GM15510 (cell line): ENCODE results near the gene TEKT2.

ENCODE experiments used
- POLR2A ChIP-seq: IDR thresholded peaks from 3 replicates; pipeline ENCODE4 v1.6.1; 2011; ENCODE audit warnings: borderline replicate concordance; ENCODE audit not compliant: insufficient read length; ENCODE audit errors: extremely low read depth

TEKT2 gene, protein sequence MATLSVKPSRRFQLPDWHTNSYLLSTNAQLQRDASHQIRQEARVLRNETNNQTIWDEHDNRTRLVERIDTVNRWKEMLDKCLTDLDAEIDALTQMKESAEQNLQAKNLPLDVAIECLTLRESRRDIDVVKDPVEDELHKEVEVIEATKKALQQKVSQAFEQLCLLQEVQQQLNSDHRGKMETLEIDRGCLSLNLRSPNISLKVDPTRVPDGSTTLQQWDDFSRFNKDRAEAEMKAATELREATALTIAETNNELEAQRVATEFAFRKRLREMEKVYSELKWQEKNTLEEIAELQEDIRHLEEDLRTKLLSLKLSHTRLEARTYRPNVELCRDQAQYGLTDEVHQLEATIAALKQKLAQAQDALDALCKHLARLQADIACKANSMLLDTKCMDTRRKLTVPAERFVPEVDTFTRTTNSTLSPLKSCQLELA

DNA sequence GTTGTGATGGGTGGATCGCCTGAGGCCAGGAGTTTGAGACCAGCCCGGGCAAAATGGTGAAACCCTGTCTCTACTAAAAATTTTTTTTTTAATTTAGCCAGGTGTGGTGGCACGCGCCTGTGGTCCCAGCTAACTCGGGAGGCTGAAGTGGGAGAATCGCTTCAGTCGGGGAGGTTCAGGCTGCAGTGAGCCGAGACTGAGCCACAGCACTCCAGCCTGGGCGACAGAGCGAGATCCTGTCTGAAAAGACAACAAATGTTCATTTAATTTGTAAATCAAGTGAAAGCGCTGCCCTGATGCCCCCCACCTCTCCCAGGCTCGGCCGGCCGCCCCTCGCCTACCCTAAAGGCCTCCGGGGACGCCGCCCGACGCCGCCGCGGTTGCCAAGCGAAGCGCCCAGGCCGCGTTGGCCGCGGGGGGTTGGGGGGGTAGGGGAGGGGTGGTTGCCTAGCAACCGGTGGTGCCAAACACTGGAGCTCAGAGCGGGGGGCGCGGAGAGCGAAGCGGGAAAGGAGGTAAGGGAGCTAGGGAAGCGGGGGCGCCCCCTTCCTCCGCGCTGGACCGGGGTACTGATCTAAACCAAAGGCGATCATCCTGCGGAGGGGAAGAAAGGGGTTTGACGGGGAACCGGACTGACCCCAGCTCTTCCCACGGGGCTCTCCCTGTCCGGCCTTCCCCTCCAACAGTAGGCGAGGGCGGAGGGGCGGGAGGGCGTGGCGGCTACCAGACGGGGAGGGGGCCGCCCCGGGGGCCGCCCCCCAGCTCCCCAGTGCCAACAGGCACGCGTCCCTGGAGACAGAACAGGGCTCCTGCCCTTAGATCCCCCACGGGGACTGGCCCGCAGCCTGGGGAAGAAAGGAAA is at the start of gene TEKT2:
Gene TEKT2, plus strand, starts transcription at position 460 of the 862 bp plus-strand sequence. CDS start 828 bp downstream, outside the sequence.
- TF ChIP-seq POLR2A = no peak

DNA sequence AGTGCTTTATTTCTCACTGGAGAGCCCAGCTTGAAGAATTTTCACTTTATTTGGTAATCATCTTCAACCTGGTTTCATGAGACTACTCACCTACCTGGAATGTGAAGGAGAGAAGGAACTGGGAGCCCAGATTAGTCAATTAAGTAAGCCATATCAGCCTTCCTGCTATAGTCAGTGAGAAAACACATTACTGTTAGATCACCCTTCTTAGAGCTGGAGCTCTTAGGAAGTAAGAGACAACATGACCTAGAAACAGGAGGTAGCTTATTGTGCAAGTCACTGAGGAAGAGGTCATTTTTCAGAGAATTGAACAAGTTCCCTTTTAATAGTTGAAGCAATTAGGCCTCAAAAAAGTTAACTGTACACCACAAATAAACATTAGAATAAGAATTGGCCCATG is 49.2 kb upstream of the TEKT2 start:
- TF ChIP-seq POLR2A = no peak

DNA sequence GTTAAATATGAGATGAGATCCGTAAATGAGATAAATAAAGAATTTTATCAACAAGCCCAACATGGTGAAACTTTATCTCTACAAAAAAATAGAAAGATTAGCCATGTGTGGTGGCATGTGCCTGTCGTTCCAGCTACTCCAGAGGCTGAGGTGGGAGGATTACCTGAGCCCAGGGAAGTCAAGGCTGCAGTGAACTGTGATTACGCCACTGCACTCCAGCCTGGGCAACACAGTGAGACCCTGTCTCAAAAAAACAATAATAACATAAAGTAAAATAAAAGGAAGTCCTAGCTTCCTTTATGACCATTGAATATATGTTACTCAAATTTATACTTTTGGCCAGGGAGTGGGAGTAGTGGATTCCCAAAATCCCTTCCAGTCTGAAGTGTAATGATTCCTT is 48.7 kb upstream of the TEKT2 start:
- no peak for TF ChIP-seq POLR2A

DNA sequence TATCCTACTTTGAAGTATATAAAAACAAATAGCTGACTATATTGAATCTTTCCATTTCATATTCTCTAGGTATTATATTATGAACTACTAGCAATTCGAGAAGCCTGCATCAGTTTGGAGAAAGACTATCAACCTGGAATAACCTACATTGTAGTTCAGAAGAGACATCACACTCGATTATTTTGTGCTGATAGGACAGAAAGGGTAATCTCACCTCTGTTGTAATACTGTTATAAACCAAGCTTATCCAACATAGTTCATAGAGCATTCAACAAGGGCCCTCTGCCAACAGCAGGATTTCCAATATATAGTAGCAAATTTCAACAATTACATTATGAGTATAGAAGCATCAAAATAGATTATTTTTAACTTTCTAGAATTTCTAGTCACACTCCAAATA is 43.7 kb upstream of the TEKT2 start:
- no peak for TF ChIP-seq POLR2A

DNA sequence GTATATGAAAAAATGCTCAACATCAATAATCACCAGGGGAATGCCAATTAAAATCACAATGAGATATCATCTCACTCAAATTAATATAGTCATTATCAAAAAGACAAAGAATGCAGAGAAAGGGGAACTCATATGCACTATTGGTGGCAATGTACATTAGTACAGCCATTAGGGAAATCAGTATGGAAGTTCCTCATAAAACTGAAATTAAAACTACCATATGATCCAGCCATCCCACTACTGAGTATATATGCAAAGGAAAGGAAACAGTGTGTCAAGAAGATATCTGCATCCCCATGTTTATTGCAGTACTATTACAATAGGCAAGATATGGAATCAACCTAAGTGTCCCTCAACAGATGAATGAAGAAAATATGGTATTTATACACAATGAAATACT is 32.1 kb upstream of the TEKT2 start:
- no peak for TF ChIP-seq POLR2A

DNA sequence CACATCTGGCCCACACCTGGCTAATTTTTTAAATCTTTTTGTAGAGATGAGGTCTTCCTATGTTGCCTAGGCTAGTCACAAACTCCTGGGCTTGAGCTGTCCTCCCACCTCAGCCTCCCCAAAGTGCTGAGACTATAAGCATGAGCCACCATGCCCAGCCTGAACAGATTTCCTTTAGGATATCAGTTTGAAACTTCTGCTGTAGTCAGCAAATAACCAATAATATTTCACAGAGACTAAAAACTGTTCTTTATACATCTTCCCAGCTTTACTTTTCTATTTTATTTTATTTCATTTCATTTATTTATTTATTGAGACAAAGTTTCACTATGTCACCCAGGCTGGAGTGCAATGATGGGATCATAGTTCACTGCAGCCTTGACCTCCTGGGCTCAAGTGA is 29.9 kb upstream of the TEKT2 start:
- no peak for TF ChIP-seq POLR2A

DNA sequence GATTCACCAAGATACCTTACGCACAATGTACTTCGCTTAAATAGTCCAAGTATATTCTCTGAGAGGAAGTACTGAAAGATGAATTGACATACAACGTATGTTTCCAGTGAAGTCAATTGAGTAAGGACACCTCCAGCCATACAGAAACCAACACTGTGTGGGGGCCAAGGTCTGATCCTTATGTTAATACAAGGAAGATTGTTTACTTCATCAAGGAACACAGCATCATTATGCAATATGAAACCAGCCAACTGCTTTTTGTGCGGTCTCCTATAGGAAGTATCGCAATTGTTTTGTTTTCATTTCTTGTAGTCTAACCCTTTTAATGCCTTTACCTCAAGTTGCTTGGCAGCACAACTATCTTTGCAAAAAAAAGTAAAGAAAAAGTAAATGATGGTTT is 28.2 kb upstream of the TEKT2 start:
- no peak for TF ChIP-seq POLR2A

DNA sequence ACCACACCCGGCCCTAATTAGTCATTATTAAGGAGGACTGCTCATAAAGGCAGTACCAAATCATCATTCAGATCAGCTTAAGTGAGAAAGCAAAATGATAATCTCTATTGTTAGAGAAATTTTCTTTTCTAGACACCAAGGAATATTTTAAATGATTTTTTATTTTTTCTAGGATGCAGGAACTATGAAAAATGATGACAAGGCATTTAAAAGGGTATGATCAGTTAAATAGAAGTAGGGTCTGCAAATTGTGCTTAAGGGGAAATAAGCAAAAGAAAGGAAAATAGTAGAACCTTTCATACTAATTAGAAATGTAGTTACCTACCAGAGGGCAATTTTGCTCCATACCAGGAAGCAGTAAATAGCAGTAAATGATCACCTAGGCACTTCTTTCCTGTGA is 21.6 kb upstream of the TEKT2 start:
- no peak for TF ChIP-seq POLR2A

DNA sequence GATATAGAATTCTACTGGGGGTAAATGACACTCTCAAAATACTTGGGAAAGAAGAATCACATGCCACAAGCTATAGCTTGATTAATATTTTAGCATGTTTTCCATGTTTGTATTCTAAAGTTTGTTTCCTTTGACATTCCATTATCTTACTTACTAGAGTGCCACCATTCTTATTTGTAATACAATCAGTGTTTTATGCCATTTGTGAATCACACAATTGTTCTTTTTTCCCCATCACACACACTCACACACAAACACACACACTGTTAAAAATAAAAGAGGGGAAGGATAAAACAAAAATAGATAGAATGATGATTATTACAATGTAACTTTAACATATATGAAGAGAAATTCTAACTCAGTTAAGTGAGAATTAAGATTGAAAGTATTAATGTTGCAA is 16.0 kb upstream of the TEKT2 start:
- TF ChIP-seq POLR2A = no peak

DNA sequence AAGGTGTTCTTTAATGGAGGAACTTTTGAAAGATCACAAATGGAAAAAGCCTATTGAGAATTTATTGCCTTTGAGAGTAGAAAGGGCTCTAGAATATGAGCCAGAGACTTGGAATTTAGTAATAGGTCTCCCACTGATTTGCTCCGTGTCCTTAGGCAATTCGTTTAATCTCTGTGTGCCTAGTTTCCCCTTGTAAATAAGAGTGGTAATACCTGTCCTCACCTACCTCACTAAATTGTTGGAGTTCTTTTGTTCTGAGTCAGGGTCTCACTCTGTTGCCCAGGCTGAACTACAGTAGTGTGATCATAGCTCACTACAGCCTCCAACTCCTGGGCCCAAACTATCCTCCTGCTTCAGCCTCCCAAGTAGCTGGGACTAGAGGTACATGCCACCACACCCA is 15.0 kb upstream of the TEKT2 start:
- no peak for TF ChIP-seq POLR2A

DNA sequence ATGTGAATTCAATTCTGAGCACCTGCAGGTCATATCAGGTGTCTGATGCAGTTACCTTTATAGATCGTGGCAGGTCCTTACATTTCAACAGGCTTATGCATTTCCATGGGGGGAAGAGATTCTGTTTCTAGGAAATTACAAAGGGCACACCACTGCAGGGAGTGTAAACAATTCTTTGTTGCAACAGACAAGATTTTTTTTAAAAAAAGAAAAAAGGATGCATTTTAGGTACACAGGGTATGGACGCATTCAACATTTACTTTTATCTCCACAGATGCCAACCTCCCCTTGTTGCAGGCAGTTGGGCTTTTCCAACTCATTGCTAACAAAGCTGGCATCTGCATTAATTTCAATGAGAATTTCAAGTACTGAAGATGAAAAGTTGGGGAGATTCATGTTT is 13.5 kb upstream of the TEKT2 start:
- TF ChIP-seq POLR2A = no peak

DNA sequence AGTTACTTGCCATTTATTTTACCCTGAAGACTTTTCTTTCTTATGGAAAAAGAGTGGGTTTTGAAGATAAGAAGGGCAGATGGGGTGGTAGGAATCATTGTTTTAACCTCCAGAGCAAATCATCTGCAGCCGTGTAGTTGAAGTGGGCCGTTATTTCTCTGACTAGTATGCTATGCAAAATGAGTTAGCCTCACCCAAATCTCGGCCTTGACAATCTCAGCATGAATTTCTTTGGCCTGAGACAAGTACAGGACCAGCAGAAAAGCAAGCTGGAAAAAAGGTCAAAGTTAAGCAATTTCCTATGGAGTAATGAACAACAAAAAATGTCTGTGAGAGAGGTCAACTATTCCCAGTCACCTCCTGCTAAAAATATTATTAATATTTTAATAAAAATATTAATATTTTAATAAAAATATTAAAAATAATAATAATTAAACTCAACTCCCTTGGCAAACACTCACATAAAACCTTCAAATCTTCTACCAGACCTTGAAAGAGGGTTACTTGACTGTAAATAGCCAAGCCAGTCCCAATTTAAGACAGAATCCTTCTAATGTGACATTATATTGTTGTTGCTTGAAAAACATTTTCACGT is 6.8 kb upstream of the TEKT2 start:
- TF ChIP-seq POLR2A = no peak

DNA sequence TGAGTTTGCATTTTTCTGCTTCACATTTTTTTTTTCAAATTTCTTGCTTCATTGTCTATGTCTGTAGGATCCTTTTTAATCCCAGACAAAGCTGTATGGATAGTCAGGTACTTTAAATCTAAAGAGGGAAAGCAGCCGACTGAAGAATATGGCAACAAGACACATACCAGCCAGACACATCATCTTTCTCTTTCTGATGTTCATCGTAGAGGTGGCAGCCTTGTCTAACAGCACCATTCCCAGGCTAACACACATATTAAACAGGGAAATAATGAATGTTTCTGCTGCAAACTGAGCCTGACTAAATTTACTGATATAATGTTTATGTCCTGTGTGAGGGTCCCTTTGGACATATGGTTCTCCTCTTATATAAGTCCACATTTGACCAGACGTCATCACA is 3.7 kb upstream of the TEKT2 start:
- no peak for TF ChIP-seq POLR2A

DNA sequence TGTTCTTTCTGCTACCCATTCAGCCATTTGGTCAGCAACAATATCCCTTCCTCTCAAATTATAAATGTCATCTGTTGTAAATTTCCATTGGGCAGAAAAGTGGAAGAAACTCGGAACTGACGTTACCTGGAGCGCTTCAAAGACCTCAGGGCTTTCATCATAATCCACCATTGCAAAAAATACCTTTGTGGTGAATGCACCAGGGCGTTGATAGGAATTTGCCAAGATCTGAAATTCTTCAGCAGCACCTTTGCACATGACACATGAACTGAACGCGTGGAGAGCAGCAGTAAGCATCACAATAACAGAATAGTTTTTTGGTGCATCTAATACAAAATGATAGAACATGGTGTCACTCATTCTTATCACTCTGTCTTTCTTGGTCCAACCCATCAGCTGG is 3.1 kb upstream of the TEKT2 start:
- TF ChIP-seq POLR2A = no peak

DNA sequence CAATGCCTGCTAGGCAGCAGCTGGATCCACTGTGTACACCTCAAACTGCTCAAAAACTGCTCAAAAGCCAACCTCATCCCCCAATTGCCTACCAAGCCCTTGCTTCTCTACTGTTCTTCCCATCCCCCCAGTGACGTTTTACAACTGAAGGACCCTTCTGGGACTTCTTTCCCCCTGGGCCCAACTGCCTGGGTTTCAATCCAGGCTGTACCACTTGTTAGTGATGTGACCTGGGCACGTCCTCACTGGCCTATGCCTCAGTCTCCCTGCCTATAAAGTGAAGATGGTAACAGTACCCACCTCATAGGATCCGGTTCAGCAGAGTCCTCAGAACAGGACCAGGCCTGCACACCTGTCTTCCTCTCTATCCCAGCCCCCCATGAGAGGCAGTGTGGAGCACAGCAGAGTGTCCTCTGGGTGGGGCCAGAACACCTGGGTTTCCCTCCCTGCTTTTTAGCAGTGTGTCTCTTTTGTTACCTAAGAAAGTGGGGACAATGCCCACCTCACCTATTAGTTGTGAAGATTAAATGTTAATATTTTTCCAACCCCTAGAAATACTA is 1.9 kb upstream of the TEKT2 start:
- TF ChIP-seq POLR2A = no peak
